HEK293 (cell line): ENCODE measurements around the gene PCYT1A.
A peak's percentile ranks its signal among the peaks of the same experiment; 100 is the strongest.

Experiments
- CTCF ChIA-PET: fragments of 350-600 bp; formaldehyde crosslinking; extraction: SDS; loops from one replicate; lab custom pipeline; 2021; ENCODE audit warnings: antibody characterized with exemption; lab: Yijun Ruan, JAX
- POLR2A ChIA-PET: fragments of 300-600 bp; formaldehyde crosslinking; extraction: SDS; loops from one replicate; lab custom pipeline; 2020; ENCODE audit warnings: antibody characterized with exemption, inconsistent platforms; lab: Yijun Ruan, JAX
- H3K27ac ChIP-seq: fragments of 200-500 bp; sonication (Bioruptor generic); 2 replicates; pipeline ENCODE4 v1.5.1; 2014; ENCODE audit warnings: low read depth, low read length, control low read depth, inconsistent platforms; ENCODE audit errors: extremely low read depth
- H3K36me3 ChIP-seq, 2 experiments: fragments of 200-500 bp in 1 of 2; sonication (Bioruptor generic) in 1 of 2; 1 replicate in 1 of 2; 2 replicates in 1 of 2; pipeline ENCODE4 v1.5.1; 2014 to 2017; ENCODE audit warnings: inconsistent platforms in 2 of 2, low read length in 2 of 2; ENCODE audit not compliant: control insufficient read depth in 2 of 2, insufficient read depth in 1 of 2
- H3K4me1 ChIP-seq: fragments of 200-500 bp; sonication (Bioruptor generic); 2 replicates; pipeline ENCODE4 v1.5.1; 2014; ENCODE audit warnings: mild to moderate bottlenecking, low read length, inconsistent platforms; ENCODE audit not compliant: control insufficient read depth, insufficient read depth
- H3K4me3 ChIP-seq: 2 replicates; pipeline ENCODE4 v1.5.1; 2011; ENCODE audit warnings: low read depth, mild to moderate bottlenecking, control low read depth, low read length, moderate library complexity
- H3K9me3 ChIP-seq: fragments of 200-500 bp; sonication (Bioruptor generic); 2 replicates; pipeline ENCODE4 v1.5.1; 2014; ENCODE audit warnings: low read depth, low read length, inconsistent platforms; ENCODE audit not compliant: control insufficient read depth, insufficient read depth
- GLI2 ChIP-seq: fragments of 450-650 bp; formaldehyde crosslinking; IDR thresholded peaks from 2 replicates; pipeline ENCODE4; 2017; ENCODE audit warnings: missing biosample characterization, missing genetic modification characterization, low read depth, borderline replicate concordance
- IKZF3 ChIP-seq: fragments of 450-650 bp; IDR thresholded peaks from 2 replicates; pipeline ENCODE4 v1.5.0; 2018; ENCODE audit warnings: missing biosample characterization, mild to moderate bottlenecking, missing genetic modification characterization, moderate library complexity
- KLF7 ChIP-seq: fragments of 450-650 bp; formaldehyde crosslinking; IDR thresholded peaks from 2 replicates; pipeline ENCODE4 v1.5.1; 2016; ENCODE audit warnings: missing biosample characterization, missing genetic modification characterization, borderline replicate concordance
- SCRT2 ChIP-seq: fragments of 450-650 bp; formaldehyde crosslinking; IDR thresholded peaks from 2 replicates; pipeline ENCODE4 v1.5.1; 2016; ENCODE audit warnings: missing biosample characterization, missing genetic modification characterization
- ZBTB11 ChIP-seq: fragments of 450-650 bp; formaldehyde crosslinking; conservative IDR thresholded peaks from 2 replicates; pipeline ENCODE4 v1.5.1; 2016; ENCODE audit warnings: low read depth, missing biosample characterization, missing genetic modification characterization
- ZIC2 ChIP-seq: fragments of 450-650 bp; formaldehyde crosslinking; IDR thresholded peaks from 2 replicates; pipeline ENCODE4 v1.5.1; 2016; ENCODE audit warnings: missing biosample characterization, missing genetic modification characterization
- ZNF155 ChIP-seq: fragments of 450-650 bp; formaldehyde crosslinking; IDR thresholded peaks from 2 replicates; pipeline ENCODE4 v1.5.1; 2016; ENCODE audit warnings: missing biosample characterization, missing genetic modification characterization
- ZNF280C ChIP-seq: fragments of 450-650 bp; formaldehyde crosslinking; IDR thresholded peaks from 2 replicates; pipeline ENCODE4 v1.5.1; 2016; ENCODE audit warnings: missing biosample characterization, missing genetic modification characterization
- ZNF335 ChIP-seq: fragments of 450-650 bp; formaldehyde crosslinking; conservative IDR thresholded peaks from 2 replicates; pipeline ENCODE4 v1.5.1; 2016; ENCODE audit warnings: missing biosample characterization, missing genetic modification characterization
- ZNF529 ChIP-seq: fragments of 450-650 bp; formaldehyde crosslinking; IDR thresholded peaks from 2 replicates; pipeline ENCODE4 v1.5.1; 2017; ENCODE audit warnings: missing genetic modification characterization, missing biosample characterization; ENCODE audit not compliant: insufficient replicate concordance
- ZNF692 ChIP-seq: fragments of 450-650 bp; formaldehyde crosslinking; IDR thresholded peaks from 2 replicates; pipeline ENCODE4 v1.5.1; 2016; ENCODE audit warnings: missing biosample characterization, missing genetic modification characterization
- TF ChIP-seq, protein P1 (sequence below): fragments of 450-650 bp; formaldehyde crosslinking; IDR thresholded peaks from 2 replicates; pipeline ENCODE4 v1.5.1; 2016; ENCODE audit warnings: missing biosample characterization, missing genetic modification characterization, low read depth

The PCYT1A gene

GRCh38 chr3:196298521-196298920 lies 11.0 kb upstream of the PCYT1A start (continued):
- no peak for TF ChIP-seq ZNF280C (tag by site-specific recombination)
- TF ChIP-seq ZNF529 = no peak
- TF ChIP-seq ZNF155 (tag by site-specific recombination) = no peak
- TF ChIP-seq KLF7 = no peak
- no peak for TF ChIP-seq ZBTB11 (tag by site-specific recombination)
- TF ChIP-seq, protein P1, sequence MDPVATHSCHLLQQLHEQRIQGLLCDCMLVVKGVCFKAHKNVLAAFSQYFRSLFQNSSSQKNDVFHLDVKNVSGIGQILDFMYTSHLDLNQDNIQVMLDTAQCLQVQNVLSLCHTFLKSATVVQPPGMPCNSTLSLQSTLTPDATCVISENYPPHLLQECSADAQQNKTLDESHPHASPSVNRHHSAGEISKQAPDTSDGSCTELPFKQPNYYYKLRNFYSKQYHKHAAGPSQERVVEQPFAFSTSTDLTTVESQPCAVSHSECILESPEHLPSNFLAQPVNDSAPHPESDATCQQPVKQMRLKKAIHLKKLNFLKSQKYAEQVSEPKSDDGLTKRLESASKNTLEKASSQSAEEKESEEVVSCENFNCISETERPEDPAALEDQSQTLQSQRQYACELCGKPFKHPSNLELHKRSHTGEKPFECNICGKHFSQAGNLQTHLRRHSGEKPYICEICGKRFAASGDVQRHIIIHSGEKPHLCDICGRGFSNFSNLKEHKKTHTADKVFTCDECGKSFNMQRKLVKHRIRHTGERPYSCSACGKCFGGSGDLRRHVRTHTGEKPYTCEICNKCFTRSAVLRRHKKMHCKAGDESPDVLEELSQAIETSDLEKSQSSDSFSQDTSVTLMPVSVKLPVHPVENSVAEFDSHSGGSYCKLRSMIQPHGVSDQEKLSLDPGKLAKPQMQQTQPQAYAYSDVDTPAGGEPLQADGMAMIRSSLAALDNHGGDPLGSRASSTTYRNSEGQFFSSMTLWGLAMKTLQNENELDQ = no peak

DNA sequence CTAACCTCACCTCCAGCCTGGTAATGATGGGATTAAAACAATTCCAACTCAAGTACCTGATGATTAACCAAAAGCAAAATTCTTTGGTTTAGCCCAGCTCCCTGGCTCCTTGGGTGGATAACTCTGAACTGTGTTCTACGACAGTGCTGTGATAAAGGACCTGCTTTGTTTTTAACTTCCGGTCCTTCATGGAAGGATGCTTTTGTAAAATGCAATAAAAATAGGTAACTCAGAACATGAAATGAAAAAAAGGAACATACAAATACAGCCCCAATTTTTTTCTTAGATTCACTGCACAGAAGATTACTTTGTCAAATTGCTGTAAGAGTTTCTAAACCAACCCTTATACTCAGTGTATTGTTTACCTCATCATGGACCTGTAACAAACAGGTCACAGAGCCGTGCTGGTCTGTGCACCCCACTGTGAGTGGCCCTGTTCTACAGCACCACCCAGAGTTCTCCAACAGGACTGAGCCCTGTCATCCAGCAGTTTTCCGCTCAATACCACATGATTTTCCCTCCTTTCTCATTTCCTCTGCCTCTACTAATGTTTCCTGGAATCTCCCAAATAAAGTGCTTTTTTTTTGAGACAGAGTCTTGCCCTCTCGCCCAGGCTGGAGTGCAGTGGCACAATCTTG lies 4.9 kb upstream of the PCYT1A start:
- no peaks in the 10 kb centered on the region for H3K9me3 ChIP-seq
- H3K36me3 ChIP-seq = peaks cover 0 to 6% of the 10 kb centered on the region in 2 experiments; a peak in 1 of 3 replicates
- CTCF ChIA-PET = interaction anchor here (0.5 to 0.6 kb wide), 2 partner anchors 223 to 1381 kb away, joined by 3 read pairs; no protein-coding TSS in a partner anchor
- TF ChIP-seq GLI2 (no peak), ZIC2 (tag by site-specific recombination) (0 out of 2 replicates have a peak, but pooled peaks have one; percentile 12)
- TF ChIP-seq, all 188 proteins: peak for 1
- no peak overlapping the region for H3K4me3 ChIP-seq
- POLR2A ChIA-PET = no interaction called here
- no peak overlapping the region for H3K27ac ChIP-seq
- H3K4me1 ChIP-seq = no peaks in the 10 kb centered on the region

- POLR2A ChIA-PET = interaction anchor here (1.0 kb wide), 1 partner anchor 16 kb away, joined by 4 read pairs; no protein-coding TSS in a partner anchor
- H3K4me1 ChIP-seq = no peaks in the 10 kb centered on the region; the same call in 1 of the 2 replicates
- H3K36me3 ChIP-seq = no peaks in the 10 kb centered on the region
- peak overlapping the region; percentile 57; the same call in 1 of the 2 replicates for H3K27ac ChIP-seq
- CTCF ChIA-PET = interaction anchor here (0.7 kb wide), 1 partner anchor 68 kb away, joined by 3 read pairs; no protein-coding TSS in a partner anchor
- TF ChIP-seq SCRT2 (tag by site-specific recombination) (0 out of 2 replicates have a peak, but pooled peaks have one; percentile 1), ZNF335 (peak; percentile 4; the same call in 1 of the 2 replicates), ZNF692 (tag by site-specific recombination) (no peak), IKZF3 (tag by site-specific recombination) (peak; percentile 28; the same call in 1 of the 2 replicates)
- peak overlapping the region; percentile 93 for H3K4me3 ChIP-seq
- no peaks in the 10 kb centered on the region for H3K9me3 ChIP-seq
Measured at GRCh38 chr3:196288141-196288460, 575 bp upstream of the PCYT1A start.
